Measurements from ENCODE around the gene ERVV-1. TPM values are rescaled to one million over a fixed set of nuclear protein-coding genes. Genes with fewer than 3 reads are reported as not detected.

Gene ERVV-1
- total RNA-seq, 2 donors from 2014 or later = not detected

DNA sequence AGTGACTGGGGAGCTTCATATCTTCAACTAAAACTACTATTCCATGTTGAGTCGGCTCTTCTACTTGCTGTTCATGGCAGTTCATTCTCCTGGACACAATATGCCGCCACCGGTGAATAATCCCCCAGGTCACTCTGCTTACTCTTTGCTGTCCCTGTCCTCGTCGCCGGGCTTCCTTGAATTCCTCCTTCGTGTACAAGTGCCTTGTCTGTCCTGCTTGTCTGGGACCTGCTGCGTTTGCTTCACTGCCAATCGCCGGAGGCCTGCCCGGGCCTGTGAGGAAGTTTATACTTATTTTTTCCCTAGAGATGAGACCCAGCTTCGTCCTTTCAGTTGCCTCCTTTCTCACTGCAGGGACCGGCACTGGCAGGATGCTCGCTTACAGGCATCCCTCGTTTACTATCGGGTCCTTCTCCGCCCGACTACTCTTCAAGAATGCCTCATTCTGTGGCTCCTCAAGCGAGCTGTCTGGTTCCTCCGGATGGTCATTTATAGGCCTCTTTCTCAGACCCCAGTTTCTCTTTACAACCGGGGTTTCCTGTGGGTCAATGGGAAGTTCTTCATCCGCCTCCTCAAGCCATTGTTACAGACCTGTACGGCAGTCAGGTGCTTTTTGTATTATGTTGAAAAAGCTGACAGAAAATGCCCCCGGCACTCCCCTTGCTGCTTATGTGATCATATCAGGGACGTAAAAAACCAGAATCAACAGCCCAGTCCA is 5.5 kb upstream of the ERVV-1 start:
- Mint-ChIP-seq H3K27ac (no peak overlapping the region), H3K36me3 (ENCODE audit: low read depth) (peaks cover 7% of the 10 kb centered on the region), H3K9me3 (no peaks in the 10 kb centered on the region), H3K27me3 (ENCODE audit: insufficient read depth) (peaks cover 14% of the 10 kb centered on the region), H3K4me1 (peaks cover 32% of the 10 kb centered on the region), H3K4me3 (no peak overlapping the region)
- 92% methylated on average over 20 to 25 of the region's 25 CpGs for WGBS, 2 experiments (ENCODE audit: insufficient coverage in 1 of 2, insufficient read length in 1 of 2)
- Histone ChIP-seq H3K27me3 (ENCODE audit: control insufficient read depth, insufficient read depth, low read length, poor library complexity, severe bottlenecking) (no peaks in the 10 kb centered on the region), H3K36me3 (ENCODE audit: control insufficient read depth, insufficient read depth, low read length) (no peaks in the 10 kb centered on the region), H3K27ac (ENCODE audit: low read depth, low read length) (no peak overlapping the region), H3K4me3 (ENCODE audit: low read length) (no peak overlapping the region), H3K9ac (ENCODE audit: extremely low read depth, low read length, poor library complexity, severe bottlenecking) (no peak overlapping the region), H3K9me3 (ENCODE audit: control insufficient read depth, low read length) (peaks cover 10% of the 10 kb centered on the region), H3K4me1 (ENCODE audit: control insufficient read depth, insufficient read depth, low read length) (no peaks in the 10 kb centered on the region)
- TF ChIP-seq, protein P1, sequence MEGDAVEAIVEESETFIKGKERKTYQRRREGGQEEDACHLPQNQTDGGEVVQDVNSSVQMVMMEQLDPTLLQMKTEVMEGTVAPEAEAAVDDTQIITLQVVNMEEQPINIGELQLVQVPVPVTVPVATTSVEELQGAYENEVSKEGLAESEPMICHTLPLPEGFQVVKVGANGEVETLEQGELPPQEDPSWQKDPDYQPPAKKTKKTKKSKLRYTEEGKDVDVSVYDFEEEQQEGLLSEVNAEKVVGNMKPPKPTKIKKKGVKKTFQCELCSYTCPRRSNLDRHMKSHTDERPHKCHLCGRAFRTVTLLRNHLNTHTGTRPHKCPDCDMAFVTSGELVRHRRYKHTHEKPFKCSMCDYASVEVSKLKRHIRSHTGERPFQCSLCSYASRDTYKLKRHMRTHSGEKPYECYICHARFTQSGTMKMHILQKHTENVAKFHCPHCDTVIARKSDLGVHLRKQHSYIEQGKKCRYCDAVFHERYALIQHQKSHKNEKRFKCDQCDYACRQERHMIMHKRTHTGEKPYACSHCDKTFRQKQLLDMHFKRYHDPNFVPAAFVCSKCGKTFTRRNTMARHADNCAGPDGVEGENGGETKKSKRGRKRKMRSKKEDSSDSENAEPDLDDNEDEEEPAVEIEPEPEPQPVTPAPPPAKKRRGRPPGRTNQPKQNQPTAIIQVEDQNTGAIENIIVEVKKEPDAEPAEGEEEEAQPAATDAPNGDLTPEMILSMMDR (conservative IDR thresholded peaks at IDR 0.05) = no peak
- DNase-seq = no peak

DNA sequence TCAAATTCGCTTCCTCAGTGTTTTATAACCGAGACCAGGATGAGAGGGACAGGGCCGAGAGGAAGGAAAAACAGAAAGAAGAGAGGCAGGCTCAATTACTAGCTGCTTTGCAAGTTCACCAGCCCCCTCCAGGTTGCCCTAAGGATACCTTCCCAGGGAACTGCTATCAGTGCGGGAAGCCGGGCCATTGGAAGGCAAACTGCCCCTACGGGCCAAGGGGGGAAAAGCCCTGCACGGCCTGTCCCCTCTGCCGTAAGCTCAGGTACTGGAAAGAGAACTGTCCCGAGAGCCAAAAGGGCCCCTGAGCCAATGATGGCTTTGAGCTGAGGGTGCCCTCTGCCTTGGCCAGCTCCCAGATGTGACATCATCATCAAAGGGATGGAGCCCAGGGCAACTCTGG is 3.2 kb upstream of the ERVV-1 start:
- no peak overlapping the region for H3K4me3 Mint-ChIP-seq
- H3K27ac ChIP-seq (ENCODE audit: low read depth, low read length) = no peak overlapping the region
- no peaks in the 10 kb centered on the region for H3K4me1 ChIP-seq (ENCODE audit: control insufficient read depth, insufficient read depth, low read length)
- no peaks in the 10 kb centered on the region for H3K27me3 ChIP-seq (ENCODE audit: control insufficient read depth, insufficient read depth, low read length, poor library complexity, severe bottlenecking)
- H3K4me1 Mint-ChIP-seq = peaks cover 32% of the 10 kb centered on the region
- peak; percentile 86 for DNase-seq
- no peak overlapping the region for H3K9ac ChIP-seq (ENCODE audit: extremely low read depth, low read length, poor library complexity, severe bottlenecking)
- TF ChIP-seq, protein P1 (conservative IDR thresholded peaks at IDR 0.05) = peak; percentile 73
- no peaks in the 10 kb centered on the region for H3K36me3 ChIP-seq (ENCODE audit: control insufficient read depth, insufficient read depth, low read length)
- H3K36me3 Mint-ChIP-seq (ENCODE audit: low read depth) = peaks cover 3% of the 10 kb centered on the region
- H3K27ac Mint-ChIP-seq = no peak overlapping the region
- peaks cover 10% of the 10 kb centered on the region for H3K9me3 ChIP-seq (ENCODE audit: control insufficient read depth, low read length)
- 78 to 84% methylated on average over 8 to 9 of the region's 9 CpGs for WGBS, 2 experiments (ENCODE audit: insufficient coverage in 1 of 2, insufficient read length in 1 of 2)
- H3K9me3 Mint-ChIP-seq = no peaks in the 10 kb centered on the region
- no peak overlapping the region for H3K4me3 ChIP-seq (ENCODE audit: low read length)
- H3K27me3 Mint-ChIP-seq (ENCODE audit: insufficient read depth) = peaks cover 7% of the 10 kb centered on the region

DNA sequence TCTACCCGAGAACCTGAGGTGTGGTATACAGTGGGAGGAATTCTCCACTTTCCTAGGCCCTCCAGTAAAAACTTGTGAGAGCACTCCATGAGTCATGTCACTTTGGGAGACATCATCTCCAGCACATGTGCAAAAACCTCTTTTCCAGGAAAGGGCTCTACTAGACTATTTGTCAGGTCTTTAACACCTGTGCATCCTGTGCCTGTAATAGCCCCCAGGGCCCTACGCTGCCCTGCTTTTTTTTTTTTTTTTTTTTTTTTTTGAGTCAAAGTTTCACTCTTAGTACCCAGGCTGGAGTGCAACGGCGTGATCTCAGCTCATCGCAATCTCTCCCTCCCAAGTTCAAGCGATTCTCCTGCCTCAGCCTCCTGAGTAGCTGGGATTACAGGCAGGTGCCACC is 1.7 kb upstream of the ERVV-1 start:
- 83 to 93% methylated on average over 5 to 6 of the region's 6 CpGs for WGBS, 2 experiments (ENCODE audit: insufficient coverage in 1 of 2, insufficient read length in 1 of 2)
- Histone ChIP-seq H3K27ac (ENCODE audit: low read depth, low read length) (no peak overlapping the region), H3K27me3 (ENCODE audit: control insufficient read depth, insufficient read depth, low read length, poor library complexity, severe bottlenecking) (no peaks in the 10 kb centered on the region), H3K9ac (ENCODE audit: extremely low read depth, low read length, poor library complexity, severe bottlenecking) (no peak overlapping the region), H3K36me3 (ENCODE audit: control insufficient read depth, insufficient read depth, low read length) (no peaks in the 10 kb centered on the region), H3K4me1 (ENCODE audit: control insufficient read depth, insufficient read depth, low read length) (no peaks in the 10 kb centered on the region), H3K4me3 (ENCODE audit: low read length) (no peak overlapping the region), H3K9me3 (ENCODE audit: control insufficient read depth, low read length) (peaks cover 10% of the 10 kb centered on the region)
- Mint-ChIP-seq H3K9me3 (no peaks in the 10 kb centered on the region), H3K4me1 (peaks cover 33% of the 10 kb centered on the region), H3K36me3 (ENCODE audit: low read depth) (peaks cover 3% of the 10 kb centered on the region), H3K4me3 (no peak overlapping the region), H3K27me3 (ENCODE audit: insufficient read depth) (peaks cover 7% of the 10 kb centered on the region), H3K27ac (no peak overlapping the region)
- TF ChIP-seq, protein P1 (conservative IDR thresholded peaks at IDR 0.05) = no peak
- DNase-seq = no peak

Measured in endodermal cell (in vitro differentiated cells).